Adrenal gland (tissue), 12 donors: ENCODE results near the gene GRAMD2A. TPM values are rescaled to one million over a fixed set of nuclear protein-coding genes. Genes with fewer than 3 reads are reported as not detected.

Source experiments
- DNase-seq, 7 donors: peaks; one replicate each; pipeline ENCODE4 v3.0.0-alpha.2; 2019 to 2020
- H3K27ac ChIP-seq, 5 donors: fragments of 200-600 bp; sonication (generic) in 4 of 5; 1 replicate in 3 of 5; 2 replicates in 2 of 5; pipeline versions ENCODE4 v1.5.1 to v1.8.0; 2016 to 2020; ENCODE audit warnings: mild to moderate bottlenecking in 1 of 5
- H3K27me3 ChIP-seq: fragments of 200-600 bp; 2 replicates; pipeline ENCODE4 v1.8.0; 2021
- H3K36me3 ChIP-seq, 2 donors: fragments of 200-600 bp; replicated peaks in 1 of 2; 1 replicate in 1 of 2; 2 replicates in 1 of 2; pipeline versions ENCODE4 v1.5.1 to v1.8.0; 2018 to 2022
- H3K4me1 ChIP-seq, 2 donors: fragments of 200-600 bp; replicated peaks in 1 of 2; 1 replicate in 1 of 2; 2 replicates in 1 of 2; pipeline versions ENCODE4 v1.5.1 to v1.8.0; 2018 to 2021
- H3K4me3 ChIP-seq, 4 donors: fragments of 200-600 bp; sonication (generic) in 3 of 4; one replicate each; pipeline ENCODE4 v1.5.1; 2016 to 2018
- H3K9me3 ChIP-seq, 3 donors: fragments of 200-600 bp; sonication (generic) in 1 of 3; replicated peaks in 1 of 3; 1 replicate in 2 of 3; 2 replicates in 1 of 3; pipeline versions ENCODE4 v1.5.1 to v1.8.0; 2016 to 2021
- POLR2A ChIP-seq, 2 donors: fragments of 450-650 bp; IDR thresholded peaks; one replicate each; pipeline ENCODE4 v1.6.1; 2017; ENCODE audit warnings: antibody characterized with exemption in 2 of 2, mild to moderate bottlenecking in 2 of 2, moderate library complexity in 1 of 2
- WGBS, 4 donors: extraction: QIAGEN DNeasy Blood & Tissue Kit in 2 of 4; methylation state at CpG; one replicate each; pipeline versions ENCODE4 v1.1.5 to v1.1.7; 2013 to 2017; 5-methylcytosine and 5-hydroxymethylcytosine counted together
- intact Hi-C, 2 donors: fragments of 100-400 bp; cut with DNase I; formaldehyde crosslinking; loops; one replicate each; pipeline versions ENCODE4 v1.14.1 to v1.15.0; 2022 to 2023
- polyA plus RNA-seq, 3 donors: library from polyadenylated mRNA; stranded (reverse); fragments of 200-250 nt in 2 of 3; fragments of 350-450 nt in 1 of 3; fragmentation: Illumina TruSeq in 1 of 3; extraction: RNeasy Lipid Tissue Mini Kit (QIAGEN cat#74804) in 1 of 3; gene quantifications; one replicate each; pipeline ENCODE4 v1.2.3, GENCODE V29; 2013 to 2014
- total RNA-seq, 9 donors: library from RNA; depleted of rRNA in 4 of 9; stranded (reverse); fragments of >200 nt in 4 of 9; fragments of 120-200 nt in 1 of 9; fragmentation: NEBNext Ultra II Directional in 1 of 9; extraction: Animal tissue kit (Norgen Biotek cat#: 25700) in 1 of 9; gene quantifications; one replicate each; pipeline versions ENCODE4 v1.1.0 to v1.2.4, GENCODE V29; 2013 to 2023
- TF ChIP-seq, protein P1 (sequence below), 6 experiments: fragments of 450-650 bp in 4 of 6; fragments of 200-600 bp in 2 of 6; sonication (generic) in 1 of 6; IDR thresholded peaks; 1 replicate in 5 of 6; 2 replicates in 1 of 6; pipeline versions ENCODE4 v1.5.1 to v1.8.0; 2016 to 2021; ENCODE audit warnings: antibody characterized with exemption in 6 of 6, mild to moderate bottlenecking in 2 of 6, moderate library complexity in 1 of 6
- donor health status: healthy with polysubstance abuse.
- donor health status: Bipolar disorder and iron deficiency.
- donor health status: DM: yes; HTN: yes; CAD: no.
- donor health status: DM: no; HTN: no; CAD: no.
- donor health status: DM: no; HTN: no; CAD: no.
- donor health status: DM: yes; HTN: yes; CAD: no.

The GRAMD2A gene
- total and polyA plus RNA-seq, 12 donors: 0.07 to 0.64 (median 0.35) TPM; not detected in 4

DNA sequence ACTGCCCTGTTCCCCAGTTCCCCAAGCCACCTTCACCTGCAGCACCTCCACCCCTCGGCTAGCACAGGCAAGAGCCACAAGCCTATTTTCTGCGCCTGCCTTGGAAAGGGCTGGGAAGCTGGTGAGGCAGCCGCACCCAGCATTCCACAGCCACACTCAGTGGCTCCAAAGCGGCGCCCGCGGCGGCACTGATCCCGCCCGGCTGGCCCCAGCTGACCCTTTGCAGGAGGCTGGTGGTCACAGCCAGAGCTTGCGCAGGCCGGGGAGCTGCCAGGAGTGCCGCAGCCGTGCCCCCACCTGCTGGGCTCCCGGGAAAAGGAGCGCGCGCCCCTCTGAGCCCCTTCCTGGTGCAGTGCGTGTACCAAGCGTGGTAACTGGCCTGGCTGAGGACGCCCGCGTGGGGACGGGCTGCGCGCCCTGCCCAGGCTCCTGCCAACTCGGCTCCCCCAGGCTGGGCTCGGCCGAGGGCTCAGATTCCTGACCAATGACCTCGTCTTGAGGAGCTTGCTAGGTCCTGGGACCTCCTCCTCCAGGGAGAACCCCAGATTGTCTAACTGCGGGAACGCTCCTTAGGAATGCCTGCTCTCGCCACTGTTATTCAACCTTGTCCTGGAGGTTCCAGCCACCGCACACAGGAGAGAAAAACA lies 13.3 kb downstream of the GRAMD2A start:
- no peaks in the 10 kb centered on the region for H3K36me3 ChIP-seq
- no peak for TF ChIP-seq POLR2A (IDR thresholded peaks at IDR 0.05)
- TF ChIP-seq, protein P1, sequence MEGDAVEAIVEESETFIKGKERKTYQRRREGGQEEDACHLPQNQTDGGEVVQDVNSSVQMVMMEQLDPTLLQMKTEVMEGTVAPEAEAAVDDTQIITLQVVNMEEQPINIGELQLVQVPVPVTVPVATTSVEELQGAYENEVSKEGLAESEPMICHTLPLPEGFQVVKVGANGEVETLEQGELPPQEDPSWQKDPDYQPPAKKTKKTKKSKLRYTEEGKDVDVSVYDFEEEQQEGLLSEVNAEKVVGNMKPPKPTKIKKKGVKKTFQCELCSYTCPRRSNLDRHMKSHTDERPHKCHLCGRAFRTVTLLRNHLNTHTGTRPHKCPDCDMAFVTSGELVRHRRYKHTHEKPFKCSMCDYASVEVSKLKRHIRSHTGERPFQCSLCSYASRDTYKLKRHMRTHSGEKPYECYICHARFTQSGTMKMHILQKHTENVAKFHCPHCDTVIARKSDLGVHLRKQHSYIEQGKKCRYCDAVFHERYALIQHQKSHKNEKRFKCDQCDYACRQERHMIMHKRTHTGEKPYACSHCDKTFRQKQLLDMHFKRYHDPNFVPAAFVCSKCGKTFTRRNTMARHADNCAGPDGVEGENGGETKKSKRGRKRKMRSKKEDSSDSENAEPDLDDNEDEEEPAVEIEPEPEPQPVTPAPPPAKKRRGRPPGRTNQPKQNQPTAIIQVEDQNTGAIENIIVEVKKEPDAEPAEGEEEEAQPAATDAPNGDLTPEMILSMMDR (IDR thresholded peaks at IDR 0.05): no peak
- peaks cover 0 to 6% of the 10 kb centered on the region in 2 donors for H3K4me1 ChIP-seq
- no peaks in the 10 kb centered on the region for H3K9me3 ChIP-seq
- peak in 1 of 7 donors; percentile 13 for DNase-seq
- no peak overlapping the region for H3K4me3 ChIP-seq
- intact Hi-C loops: no loop called here
- peaks cover 18% of the 10 kb centered on the region for H3K27me3 ChIP-seq
- H3K27ac ChIP-seq: no peak overlapping the region
- WGBS, 4 donors: 9 to 28% (median 16%) methylated on average over 6 to 34 of the region's 34 CpGs

DNA sequence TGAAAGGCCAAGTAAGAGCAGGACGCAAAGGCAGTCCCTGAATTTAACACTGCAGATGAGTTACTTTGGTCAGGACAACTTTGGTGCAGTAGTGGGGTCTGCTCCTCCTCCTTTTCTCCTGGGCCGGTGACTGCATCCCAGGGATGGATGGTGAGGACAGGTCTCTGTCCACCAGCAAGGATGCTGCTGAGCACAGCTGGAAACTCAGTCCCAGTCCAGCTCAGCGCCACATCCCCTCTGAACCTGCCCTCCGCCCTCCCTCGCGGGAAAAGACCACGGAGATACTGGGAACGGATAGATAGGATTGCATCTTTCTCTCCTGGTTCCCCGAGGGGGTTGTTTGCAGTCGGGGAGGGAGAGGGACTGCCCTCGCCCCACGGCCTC lies 13.8 kb downstream of the GRAMD2A start:
- Histone ChIP-seq H3K27me3 (peaks cover 18% of the 10 kb centered on the region), H3K9me3 (no peaks in the 10 kb centered on the region), H3K36me3 (no peaks in the 10 kb centered on the region), H3K4me1 (peaks cover 0 to 6% of the 10 kb centered on the region in 2 donors), H3K27ac (no peak overlapping the region), H3K4me3 (no peak overlapping the region)
- DNase-seq: peak in 1 of 7 donors; percentile 5
- intact Hi-C loops: no loop called here
- TF ChIP-seq, protein P1 (IDR thresholded peaks at IDR 0.05): no peak
- TF ChIP-seq POLR2A (IDR thresholded peaks at IDR 0.05): no peak
- WGBS, 4 donors: 40 to 51% (median 48%) methylated on average over 5 to 12 of the region's 12 CpGs

DNA sequence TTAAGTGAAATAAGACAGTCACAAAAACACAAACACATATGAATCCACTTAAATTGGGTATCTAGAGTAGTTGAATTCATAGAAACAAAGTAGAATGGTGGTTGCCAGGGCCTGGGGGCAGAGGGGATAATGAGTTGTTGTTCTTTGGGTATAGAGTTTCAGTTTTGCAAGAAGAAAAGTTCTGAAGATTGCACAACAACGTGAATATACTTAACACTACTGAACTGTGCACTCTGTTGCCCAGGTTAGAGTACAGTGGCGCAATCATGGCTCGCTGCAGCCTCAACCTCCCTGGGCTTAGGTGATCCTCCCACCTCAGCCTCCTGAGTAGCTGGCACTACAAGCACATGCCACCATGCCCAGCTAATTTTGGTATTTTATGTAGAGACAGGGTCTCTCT lies 14.9 kb downstream of the GRAMD2A start:
- 73 to 92% (median 88%) methylated on average over 2 to 3 of the region's 3 CpGs for WGBS, 4 donors
- no peaks in the 10 kb centered on the region for H3K36me3 ChIP-seq
- peaks cover 18% of the 10 kb centered on the region for H3K27me3 ChIP-seq
- no peak overlapping the region for H3K27ac ChIP-seq
- peaks cover 0 to 6% of the 10 kb centered on the region in 2 donors for H3K4me1 ChIP-seq
- H3K4me3 ChIP-seq: no peak overlapping the region
- no peaks in the 10 kb centered on the region for H3K9me3 ChIP-seq
- intact Hi-C loops: no loop called here
- TF ChIP-seq, protein P1 (IDR thresholded peaks at IDR 0.05): no peak
- no peak for TF ChIP-seq POLR2A (IDR thresholded peaks at IDR 0.05)
- DNase-seq: no peak

DNA sequence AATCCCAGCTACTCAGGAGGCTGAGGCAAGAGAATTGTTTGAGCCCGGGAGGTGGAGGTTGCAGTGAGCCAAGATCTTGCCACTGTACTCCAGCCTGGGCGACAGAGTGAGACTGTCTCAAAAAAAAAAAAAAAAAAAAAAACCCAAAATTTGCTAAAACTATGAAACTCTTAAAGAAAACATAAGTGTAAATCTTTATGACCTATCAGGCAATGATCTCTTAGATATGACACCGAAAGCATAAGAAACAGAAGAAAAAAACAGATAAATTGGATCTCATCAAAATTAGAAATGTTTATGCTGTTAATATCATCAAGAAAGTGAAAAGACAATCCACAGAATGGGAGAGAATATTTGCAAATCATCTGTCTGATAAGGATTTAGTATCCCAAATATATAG lies 15.3 kb downstream of the GRAMD2A start:
- Histone ChIP-seq H3K36me3 (no peaks in the 10 kb centered on the region), H3K4me3 (no peak overlapping the region), H3K27ac (no peak overlapping the region), H3K27me3 (peaks cover 18% of the 10 kb centered on the region), H3K9me3 (no peaks in the 10 kb centered on the region), H3K4me1 (peaks cover 0 to 6% of the 10 kb centered on the region in 2 donors)
- DNase-seq: no peak
- 92 to 96% (median 95%) methylated on average over 3 of the region's 3 CpGs for WGBS, 4 donors
- TF ChIP-seq, protein P1 (IDR thresholded peaks at IDR 0.05): no peak
- TF ChIP-seq POLR2A (IDR thresholded peaks at IDR 0.05): no peak
- intact Hi-C loops: no loop called here
